Liver (tissue), 9 donors: Measurements from ENCODE around the gene CFAP300. TPM values are rescaled to one million over a fixed set of nuclear protein-coding genes. Genes with fewer than 3 reads are reported as not detected.

Experiments used
- DNase-seq: peaks from one replicate; pipeline ENCODE4 v3.0.0-alpha.2; 2017; ENCODE audit warnings: low spot score
- H3K27ac ChIP-seq, 2 donors: one replicate each; pipeline ENCODE4 v1.7.0; 2013; ENCODE audit warnings: inconsistent platforms in 2 of 2, low read length in 2 of 2, control low read depth in 1 of 2, low read depth in 1 of 2, mild to moderate bottlenecking in 1 of 2
- H3K27me3 ChIP-seq, 4 donors: one replicate each; pipeline versions ENCODE4 v1.6.1 to v1.7.0; 2013; ENCODE audit warnings: low read length in 3 of 4, inconsistent platforms in 1 of 4, mild to moderate bottlenecking in 1 of 4, moderate library complexity in 1 of 4; ENCODE audit not compliant: control insufficient read depth in 4 of 4, insufficient read depth in 4 of 4
- H3K36me3 ChIP-seq, 4 donors: one replicate each; pipeline versions ENCODE4 v1.6.1 to v1.7.0; 2013; ENCODE audit warnings: low read length in 3 of 4, mild to moderate bottlenecking in 3 of 4, low read depth in 1 of 4, moderate library complexity in 1 of 4; ENCODE audit not compliant: control insufficient read depth in 4 of 4, insufficient read depth in 3 of 4
- H3K4me1 ChIP-seq, 4 donors: one replicate each; pipeline versions ENCODE4 v1.6.1 to v1.7.0; 2013; ENCODE audit warnings: low read length in 3 of 4, mild to moderate bottlenecking in 3 of 4, moderate library complexity in 1 of 4; ENCODE audit not compliant: control insufficient read depth in 4 of 4, insufficient read depth in 4 of 4
- H3K4me3 ChIP-seq, 3 donors: one replicate each; pipeline versions ENCODE4 v1.6.1 to v1.7.0; 2013; ENCODE audit warnings: low read length in 3 of 3, control low read depth in 1 of 3, low read depth in 1 of 3, mild to moderate bottlenecking in 1 of 3
- H3K9ac ChIP-seq, 2 donors: one replicate each; pipeline ENCODE4 v1.7.0; 2013; ENCODE audit warnings: low read length in 2 of 2, mild to moderate bottlenecking in 2 of 2, moderate library complexity in 2 of 2, control low read depth in 1 of 2, low read depth in 1 of 2
- H3K9me3 ChIP-seq, 4 donors: one replicate each; pipeline versions ENCODE4 v1.6.1 to v1.7.0; 2013; ENCODE audit warnings: low read length in 3 of 4; ENCODE audit not compliant: control insufficient read depth in 4 of 4
- EGR1 ChIP-seq, 2 donors: IDR thresholded peaks; 2 replicates each; pipeline ENCODE4 v1.6.1; 2016 to 2018; ENCODE audit warnings: antibody characterized with exemption in 2 of 2, low read depth in 2 of 2
- FOXA1 ChIP-seq: IDR thresholded peaks from 2 replicates; pipeline ENCODE4 v1.6.1; 2016; ENCODE audit warnings: antibody characterized with exemption
- FOXA2 ChIP-seq: IDR thresholded peaks from 2 replicates; pipeline ENCODE4 v1.6.1; 2016; ENCODE audit warnings: antibody characterized with exemption
- GABPA ChIP-seq, 2 donors: IDR thresholded peaks in 1 of 2; conservative IDR thresholded peaks in 1 of 2; 2 replicates each; pipeline ENCODE4 v1.6.1; 2016; ENCODE audit warnings: antibody characterized with exemption in 2 of 2, mild to moderate bottlenecking in 1 of 2, moderate library complexity in 1 of 2
- HNF4A ChIP-seq, 2 donors: conservative IDR thresholded peaks; 2 replicates each; pipeline ENCODE4 v1.6.1; 2016; ENCODE audit warnings: antibody characterized with exemption in 2 of 2, mild to moderate bottlenecking in 2 of 2
- HNF4G ChIP-seq: IDR thresholded peaks from 2 replicates; pipeline ENCODE4 v1.6.1; 2016; ENCODE audit warnings: antibody characterized with exemption
- JUND ChIP-seq, 2 donors: IDR thresholded peaks; 2 replicates each; pipeline ENCODE4 v1.6.1; 2016; ENCODE audit warnings: antibody characterized with exemption in 2 of 2
- NR2F2 ChIP-seq: IDR thresholded peaks from 2 replicates; pipeline ENCODE4 v1.6.1; 2016; ENCODE audit warnings: antibody characterized with exemption
- RAD21 ChIP-seq, 2 donors: IDR thresholded peaks; 2 replicates each; pipeline ENCODE4 v1.6.1; 2016; ENCODE audit warnings: antibody characterized with exemption in 2 of 2, mild to moderate bottlenecking in 2 of 2
- REST ChIP-seq: IDR thresholded peaks from 2 replicates; pipeline ENCODE4 v1.6.1; 2016; ENCODE audit warnings: antibody characterized with exemption, mild to moderate bottlenecking
- RXRA ChIP-seq, 2 donors: IDR thresholded peaks; 2 replicates each; pipeline ENCODE4 v1.6.1; 2017 to 2018; ENCODE audit warnings: antibody characterized with exemption in 2 of 2, mild to moderate bottlenecking in 1 of 2
- SP1 ChIP-seq: IDR thresholded peaks from 2 replicates; pipeline ENCODE4 v1.6.1; 2018; ENCODE audit warnings: antibody characterized with exemption, mild to moderate bottlenecking
- TAF1 ChIP-seq: conservative IDR thresholded peaks from 2 replicates; pipeline ENCODE4 v1.6.1; 2016; ENCODE audit warnings: antibody characterized with exemption, mild to moderate bottlenecking
- YY1 ChIP-seq: IDR thresholded peaks from 2 replicates; pipeline ENCODE4 v1.6.1; 2016; ENCODE audit warnings: antibody characterized with exemption, mild to moderate bottlenecking
- WGBS: extraction: QIAGEN DNeasy Blood & Tissue Kit; methylation state at CpG from one replicate; pipeline ENCODE4 v1.1.7; 2013; 5-methylcytosine and 5-hydroxymethylcytosine counted together
- polyA plus RNA-seq, 2 donors: library from polyadenylated mRNA; stranded (reverse) in 1 of 2; unstranded in 1 of 2; fragments of 200-250 nt in 1 of 2; fragments of >200 nt in 1 of 2; fragmentation: Nextera tagmentation in 1 of 2; extraction: Ambion mirVana in 1 of 2; gene quantifications; one replicate each; pipeline versions ENCODE4 v1.2.1 to v1.2.3, GENCODE V29; 2013 to 2015
- total RNA-seq, 2 donors: library from RNA; depleted of rRNA; stranded (reverse); fragments of >200 nt; gene quantifications; one replicate each; pipeline ENCODE4 v1.2.3, GENCODE V29; 2014
- TF ChIP-seq, protein P1 (sequence below): IDR thresholded peaks from 2 replicates; pipeline ENCODE4 v1.6.1; 2016; ENCODE audit warnings: antibody characterized with exemption
- TF ChIP-seq, protein P2 (sequence below): IDR thresholded peaks from 2 replicates; pipeline ENCODE4 v1.6.1; 2016; ENCODE audit warnings: antibody characterized with exemption
- TF ChIP-seq, protein P3 (sequence below): fragments of 150-350 bp; IDR thresholded peaks from 2 replicates; pipeline ENCODE4 v1.5.1; 2017; ENCODE audit warnings: improper control_type of control experiment, low read depth, low read length; ENCODE audit not compliant: missing input control
- TF ChIP-seq, protein P4 (sequence below): IDR thresholded peaks from 2 replicates; pipeline ENCODE4 v1.6.1; 2016; ENCODE audit warnings: antibody characterized with exemption
- donor health status: healthy.
- donor health status: healthy.
- donor health status: healthy.
- donor health status: healthy.
- donor health status: healthy.

CFAP300 gene
- total and polyA plus RNA-seq, 4 donors, result 0.09 to 0.22 TPM; not detected in 2

DNA sequence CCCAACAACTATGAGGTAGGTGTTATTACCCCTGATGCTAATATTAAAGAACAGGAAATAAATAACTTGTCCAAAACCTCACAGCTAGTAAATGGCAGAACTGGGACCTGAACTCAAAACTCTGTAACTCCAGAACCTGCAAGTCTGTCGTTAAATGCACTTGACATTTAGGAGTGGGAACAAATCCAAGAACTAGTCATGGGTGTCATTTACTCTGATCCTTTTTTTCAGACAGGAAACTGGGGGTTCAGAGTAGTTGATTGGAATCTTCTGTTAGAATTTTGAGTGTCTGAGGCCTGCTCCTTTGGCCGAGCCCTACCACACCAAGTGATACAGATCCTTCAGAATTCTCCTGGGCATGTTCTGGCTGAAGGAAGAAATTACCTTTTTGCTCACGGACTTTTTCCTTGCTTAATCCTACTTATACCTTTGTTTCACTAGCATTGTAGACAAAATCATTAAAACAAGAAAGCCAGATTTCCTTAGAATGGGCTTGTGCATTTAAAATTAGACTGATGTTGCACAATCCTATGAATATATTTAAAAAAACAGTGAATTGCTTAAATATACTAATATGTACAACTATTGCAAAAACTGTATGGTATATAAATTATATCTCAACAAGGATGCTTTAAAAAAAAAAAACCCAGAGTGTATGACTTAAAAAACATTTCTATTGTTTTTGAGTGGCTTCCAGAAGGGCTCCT is 61.6 kb downstream of the CFAP300 start:
- Histone ChIP-seq H3K4me1 (peaks cover 0 to 8% (median 2%) of the 10 kb centered on the region in 4 donors), H3K36me3 (no peaks in the 10 kb centered on the region), H3K27ac (no peak overlapping the region), H3K9ac (no peak overlapping the region), H3K4me3 (no peak overlapping the region), H3K27me3 (no peaks in the 10 kb centered on the region), H3K9me3 (no peaks in the 10 kb centered on the region)
- no peak for DNase-seq
- TF ChIP-seq, protein P1, sequence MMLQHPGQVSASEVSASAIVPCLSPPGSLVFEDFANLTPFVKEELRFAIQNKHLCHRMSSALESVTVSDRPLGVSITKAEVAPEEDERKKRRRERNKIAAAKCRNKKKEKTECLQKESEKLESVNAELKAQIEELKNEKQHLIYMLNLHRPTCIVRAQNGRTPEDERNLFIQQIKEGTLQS, result no peak
- 82% methylated on average over 3 of the region's 3 CpGs for WGBS

- Histone ChIP-seq H3K4me3 (peak within 1 kb of the TSS; percentile 82 to 100 (median 87)), H3K27me3 (no peaks in the 10 kb centered on the region), H3K4me1 (peaks cover 0 to 8% (median 2%) of the 10 kb centered on the region in 4 donors), H3K36me3 (no peaks in the 10 kb centered on the region), H3K9ac (peak within 1 kb of the TSS; percentile 67 to 88), H3K9me3 (no peaks in the 10 kb centered on the region), H3K27ac (peak within 1 kb of the TSS; percentile 85 to 98)
- TF ChIP-seq FOXA1 (no peak), SP1 (peak; percentile 11), NR2F2 (no peak), YY1 (peak; percentile 32), GABPA (IDR thresholded peaks at IDR 0.05 in 1 of 2, conservative IDR thresholded peaks at IDR 0.05 in 1 of 2) (peak in 1 of 2 donors; percentile 35), RAD21 (IDR thresholded peaks at IDR 0.05) (no peak), HNF4G (peak; percentile 20), EGR1 (IDR thresholded peaks at IDR 0.05; ENCODE audit: low read depth in 2 of 2) (peak in 1 of 2 donors; percentile 69), RXRA (IDR thresholded peaks at IDR 0.05) (peak; percentile 6 to 14), HNF4A (conservative IDR thresholded peaks at IDR 0.05) (peak in 1 of 2 donors; percentile 35), FOXA2 (no peak), JUND (IDR thresholded peaks at IDR 0.05) (no peak), TAF1 (peak; percentile 14), REST (no peak)
- TF ChIP-seq, protein P2, sequence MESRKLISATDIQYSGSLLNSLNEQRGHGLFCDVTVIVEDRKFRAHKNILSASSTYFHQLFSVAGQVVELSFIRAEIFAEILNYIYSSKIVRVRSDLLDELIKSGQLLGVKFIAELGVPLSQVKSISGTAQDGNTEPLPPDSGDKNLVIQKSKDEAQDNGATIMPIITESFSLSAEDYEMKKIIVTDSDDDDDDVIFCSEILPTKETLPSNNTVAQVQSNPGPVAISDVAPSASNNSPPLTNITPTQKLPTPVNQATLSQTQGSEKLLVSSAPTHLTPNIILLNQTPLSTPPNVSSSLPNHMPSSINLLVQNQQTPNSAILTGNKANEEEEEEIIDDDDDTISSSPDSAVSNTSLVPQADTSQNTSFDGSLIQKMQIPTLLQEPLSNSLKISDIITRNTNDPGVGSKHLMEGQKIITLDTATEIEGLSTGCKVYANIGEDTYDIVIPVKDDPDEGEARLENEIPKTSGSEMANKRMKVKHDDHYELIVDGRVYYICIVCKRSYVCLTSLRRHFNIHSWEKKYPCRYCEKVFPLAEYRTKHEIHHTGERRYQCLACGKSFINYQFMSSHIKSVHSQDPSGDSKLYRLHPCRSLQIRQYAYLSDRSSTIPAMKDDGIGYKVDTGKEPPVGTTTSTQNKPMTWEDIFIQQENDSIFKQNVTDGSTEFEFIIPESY, result no peak
- TF ChIP-seq, protein P3, sequence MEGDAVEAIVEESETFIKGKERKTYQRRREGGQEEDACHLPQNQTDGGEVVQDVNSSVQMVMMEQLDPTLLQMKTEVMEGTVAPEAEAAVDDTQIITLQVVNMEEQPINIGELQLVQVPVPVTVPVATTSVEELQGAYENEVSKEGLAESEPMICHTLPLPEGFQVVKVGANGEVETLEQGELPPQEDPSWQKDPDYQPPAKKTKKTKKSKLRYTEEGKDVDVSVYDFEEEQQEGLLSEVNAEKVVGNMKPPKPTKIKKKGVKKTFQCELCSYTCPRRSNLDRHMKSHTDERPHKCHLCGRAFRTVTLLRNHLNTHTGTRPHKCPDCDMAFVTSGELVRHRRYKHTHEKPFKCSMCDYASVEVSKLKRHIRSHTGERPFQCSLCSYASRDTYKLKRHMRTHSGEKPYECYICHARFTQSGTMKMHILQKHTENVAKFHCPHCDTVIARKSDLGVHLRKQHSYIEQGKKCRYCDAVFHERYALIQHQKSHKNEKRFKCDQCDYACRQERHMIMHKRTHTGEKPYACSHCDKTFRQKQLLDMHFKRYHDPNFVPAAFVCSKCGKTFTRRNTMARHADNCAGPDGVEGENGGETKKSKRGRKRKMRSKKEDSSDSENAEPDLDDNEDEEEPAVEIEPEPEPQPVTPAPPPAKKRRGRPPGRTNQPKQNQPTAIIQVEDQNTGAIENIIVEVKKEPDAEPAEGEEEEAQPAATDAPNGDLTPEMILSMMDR, result no peak
- TF ChIP-seq, protein P4, sequence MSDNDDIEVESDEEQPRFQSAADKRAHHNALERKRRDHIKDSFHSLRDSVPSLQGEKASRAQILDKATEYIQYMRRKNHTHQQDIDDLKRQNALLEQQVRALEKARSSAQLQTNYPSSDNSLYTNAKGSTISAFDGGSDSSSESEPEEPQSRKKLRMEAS, result no peak
- TF ChIP-seq, protein P1, result no peak
- DNase-seq, result peak; percentile 70
- under 1% methylated on average over 104 of the region's 104 CpGs for WGBS
Observed at GRCh38 chr11:102109896-102110760, 62.9 kb downstream of the CFAP300 start, which contains the start of gene YAP1. Gene YAP1 (plus strand): TSS chr11:102110447. CDS start chr11:102110849, 402 bp downstream.
